K562 (cell line): ENCODE measurements around the gene KAT6B. TPM values are rescaled to one million over a fixed set of nuclear protein-coding genes. Genes with fewer than 3 reads are reported as not detected.

Experiments used
- ATAC-seq: fragments of 200-7000 bp; cut with Tn5 transposase; 3 replicates; pipeline ENCODE4 v1.9.1; 2020; ENCODE audit warnings: moderate library complexity
- BruUV-seq: library from RNA; stranded (reverse); fragments of 400-500 nt; replicated peaks from 2 replicates; lab custom pipeline; 2021; lab: Mats Ljungman, UMichigan
- CTCF ChIA-PET: fragments of 300-600 bp; formaldehyde crosslinking; extraction: SDS; loops from one replicate; lab custom pipeline; 2021; ENCODE audit warnings: low intra/inter-chr PET ratio; lab: Yijun Ruan, JAX
- POLR2A ChIA-PET: fragments of 300-600, 350-650 bp; sonication (Branson Sonifier 250); formaldehyde crosslinking; extraction: SDS; loops from one replicate; lab custom pipeline; 2021; ENCODE audit warnings: antibody characterized with exemption, inconsistent platforms; lab: Yijun Ruan, JAX
- DNase-seq, 4 experiments: peaks; one replicate each; pipeline versions ENCODE4 v3.0.0 to v3.0.0-alpha.2; 2011 to 2018; ENCODE audit warnings: low spot score in 3 of 4, mixed read lengths in 3 of 4; ENCODE audit errors: extremely low read depth in 1 of 4
- FAIRE-seq: peaks from 2 replicates; lab custom pipeline; 2011; peaks lifted over from hg19 to GRCh38; lab: Jason Lieb, UNC
- H2AFZ ChIP-seq: 2 replicates; pipeline ENCODE4 v1.6.0; 2011; ENCODE audit warnings: low read depth, low read length, control low read depth, inconsistent platforms
- H3K27ac ChIP-seq: fragments of 200-600 bp; 3 replicates; pipeline ENCODE4 v1.8.0; 2011; ENCODE audit warnings: low read depth, mild to moderate bottlenecking, control low read depth, inconsistent platforms, low read length, moderate library complexity, mixed read lengths; ENCODE audit errors: extremely low read depth
- H3K27me3 ChIP-seq, 2 experiments: fragments of 300-600 bp in 1 of 2; 2 replicates in 1 of 2; 3 replicates in 1 of 2; pipeline versions ENCODE4 v1.6.0 to v1.8.0; 2011; ENCODE audit warnings: inconsistent platforms in 2 of 2, low read length in 2 of 2, mild to moderate bottlenecking in 1 of 2, mixed read lengths in 1 of 2, moderate library complexity in 1 of 2; ENCODE audit not compliant: control insufficient read depth in 2 of 2, insufficient read depth in 2 of 2
- H3K36me3 ChIP-seq: fragments of 300-600 bp; 3 replicates; pipeline ENCODE4 v1.8.0; 2011; ENCODE audit warnings: mild to moderate bottlenecking, low read length, inconsistent platforms; ENCODE audit not compliant: control insufficient read depth, insufficient read depth
- H3K4me1 ChIP-seq, 2 experiments: fragments of 200-600 bp in 1 of 2; replicated peaks in 1 of 2; 2 replicates in 1 of 2; 3 replicates in 1 of 2; pipeline versions ENCODE4 v1.5.1 to v1.8.0; 2011; ENCODE audit warnings: inconsistent platforms in 2 of 2, low read length in 2 of 2, mild to moderate bottlenecking in 1 of 2, mixed read lengths in 1 of 2, moderate library complexity in 1 of 2; ENCODE audit not compliant: control insufficient read depth in 2 of 2, insufficient read depth in 2 of 2
- H3K4me2 ChIP-seq: 2 replicates; pipeline ENCODE4 v1.6.1; 2011; ENCODE audit warnings: low read length, control low read depth, inconsistent platforms, mixed read lengths; ENCODE audit not compliant: insufficient read depth
- H3K4me3 ChIP-seq: fragments of 200-600 bp; sonication (generic), shearing (Covaris generic); 2 replicates; pipeline ENCODE4 v1.5.1; 2016; ENCODE audit warnings: control low read depth, inconsistent platforms
- H3K79me2 ChIP-seq: fragments of 200-600 bp; 3 replicates; pipeline ENCODE4 v1.8.0; 2011; ENCODE audit warnings: low read length, inconsistent platforms; ENCODE audit not compliant: control insufficient read depth, insufficient read depth
- H3K9ac ChIP-seq, 2 experiments: 2 replicates each; pipeline versions ENCODE4 v1.6.0 to v1.6.1; 2011; ENCODE audit warnings: low read depth in 2 of 2, low read length in 2 of 2, control low read depth in 1 of 2, inconsistent platforms in 1 of 2, mild to moderate bottlenecking in 1 of 2, mixed read lengths in 1 of 2; ENCODE audit not compliant: insufficient read depth in 1 of 2
- H3K9me1 ChIP-seq: one replicate; pipeline ENCODE4 v1.6.0; 2011; ENCODE audit warnings: inconsistent platforms, mild to moderate bottlenecking, low read length, moderate library complexity; ENCODE audit not compliant: control insufficient read depth, insufficient read depth
- H3K9me3 ChIP-seq: replicated peaks from 2 replicates; pipeline ENCODE4 v1.5.1; 2011; ENCODE audit warnings: low read depth, low read length, inconsistent platforms; ENCODE audit not compliant: control insufficient read depth, insufficient read depth
- H4K20me1 ChIP-seq: replicated peaks from 2 replicates; pipeline ENCODE4 v1.6.1; 2011; ENCODE audit warnings: low read length, inconsistent platforms, mixed read lengths; ENCODE audit not compliant: control insufficient read depth, insufficient read depth
- CBX5 ChIP-seq: IDR thresholded peaks from 2 replicates; pipeline ENCODE4 v1.6.1; 2014; ENCODE audit warnings: low read depth, borderline replicate concordance
- FOXJ3 ChIP-seq: sonication (generic); formaldehyde crosslinking; IDR thresholded peaks from 2 replicates; pipeline ENCODE4 v1.4.0; 2020; ENCODE audit warnings: mild to moderate bottlenecking, missing genetic modification reagents
- HIVEP1 ChIP-seq: fragments of 250-450 bp; sonication (Bioruptor Pico); IDR thresholded peaks from 2 replicates; pipeline ENCODE4 v1.4.0; 2020; ENCODE audit warnings: mild to moderate bottlenecking
- POLR2AphosphoS5 ChIP-seq: IDR thresholded peaks from 2 replicates; pipeline ENCODE4 v1.6.1; 2011; ENCODE audit warnings: mild to moderate bottlenecking, low read depth, low read length, moderate library complexity; ENCODE audit not compliant: control insufficient read depth, insufficient read depth
- RFX1 ChIP-seq: fragments of 450-650 bp; IDR thresholded peaks from 2 replicates; pipeline ENCODE4 v1.6.1; 2016; ENCODE audit warnings: mild to moderate bottlenecking, moderate library complexity
- ZBTB17 ChIP-seq: fragments of 450-650 bp; formaldehyde crosslinking; IDR thresholded peaks from 2 replicates; pipeline ENCODE4 v1.4.0; 2020; ENCODE audit warnings: mild to moderate bottlenecking
- WGBS: fragments of 100-300 bp; shearing (Covaris generic); methylation state at CpG from one replicate; pipeline ENCODE4 v1.1.6; 2016; ENCODE audit warnings: low coverage, mixed read lengths; ENCODE audit not compliant: insufficient coverage; ENCODE audit errors: missing lambda C conversion rate; 5-methylcytosine and 5-hydroxymethylcytosine counted together
- in situ Hi-C: fragments of 300-500 bp; cut with MboI; formaldehyde crosslinking; loops from 4 replicates; pipeline ENCODE4 v1.15.0; 2018; ENCODE audit warnings: inconsistent platforms, mixed read lengths
- intact Hi-C: fragments of 100-400 bp; cut with micrococcal nuclease; formaldehyde crosslinking; loops from 2 replicates; pipeline ENCODE4 v1.14.2; 2022
- polyA plus RNA-seq, 8 experiments: library from polyadenylated mRNA; depleted of rRNA in 4 of 8; stranded (reverse) in 5 of 8; unstranded in 3 of 8; fragments of >200 nt; fragmentation: Nextera tagmentation in 2 of 8; fragmentation: Illumina TruSeq in 1 of 8; extraction: Ambion mirVana in 2 of 8; extraction: Trizol in 1 of 8; gene quantifications; 2 replicates each; pipeline versions ENCODE4 v1.2.1 to v1.2.3, GENCODE V29; 2011 to 2014; ENCODE audit warnings: inconsistent platforms in 1 of 8, missing spikeins in 1 of 8
- total RNA-seq, 7 experiments: library from RNA; depleted of rRNA in 6 of 7; stranded (reverse); fragments of >200 nt in 6 of 7; fragmentation: Illumina TruSeq in 2 of 7; extraction: Trizol in 2 of 7; gene quantifications; 2 replicates each; pipeline versions ENCODE4 v1.2.1 to v1.2.3, GENCODE V29; 2011 to 2021; ENCODE audit warnings: low replicate concordance in 1 of 7
- TF ChIP-seq, protein P1 (sequence below): sonication (generic); formaldehyde crosslinking; IDR thresholded peaks from 2 replicates; pipeline ENCODE4 v1.8.0; 2022; ENCODE audit warnings: mild to moderate bottlenecking, missing genetic modification reagents, borderline replicate concordance
- TF ChIP-seq, protein P2 (sequence below): sonication (generic); formaldehyde crosslinking; IDR thresholded peaks from 2 replicates; pipeline ENCODE4 v1.8.0; 2023; ENCODE audit warnings: mild to moderate bottlenecking, missing genetic modification reagents
- TF ChIP-seq, protein P3 (sequence below): sonication (generic); formaldehyde crosslinking; IDR thresholded peaks from 2 replicates; pipeline ENCODE4 v1.8.1; 2023; ENCODE audit warnings: mild to moderate bottlenecking, missing genetic modification reagents

Gene KAT6B
- total and polyA plus RNA-seq, 9 of the 15 experiments (the other 6 are each of a cell fraction or from before 2014, with no cell fraction given), result 1.4 to 9.2 (median 6.8) TPM

DNA sequence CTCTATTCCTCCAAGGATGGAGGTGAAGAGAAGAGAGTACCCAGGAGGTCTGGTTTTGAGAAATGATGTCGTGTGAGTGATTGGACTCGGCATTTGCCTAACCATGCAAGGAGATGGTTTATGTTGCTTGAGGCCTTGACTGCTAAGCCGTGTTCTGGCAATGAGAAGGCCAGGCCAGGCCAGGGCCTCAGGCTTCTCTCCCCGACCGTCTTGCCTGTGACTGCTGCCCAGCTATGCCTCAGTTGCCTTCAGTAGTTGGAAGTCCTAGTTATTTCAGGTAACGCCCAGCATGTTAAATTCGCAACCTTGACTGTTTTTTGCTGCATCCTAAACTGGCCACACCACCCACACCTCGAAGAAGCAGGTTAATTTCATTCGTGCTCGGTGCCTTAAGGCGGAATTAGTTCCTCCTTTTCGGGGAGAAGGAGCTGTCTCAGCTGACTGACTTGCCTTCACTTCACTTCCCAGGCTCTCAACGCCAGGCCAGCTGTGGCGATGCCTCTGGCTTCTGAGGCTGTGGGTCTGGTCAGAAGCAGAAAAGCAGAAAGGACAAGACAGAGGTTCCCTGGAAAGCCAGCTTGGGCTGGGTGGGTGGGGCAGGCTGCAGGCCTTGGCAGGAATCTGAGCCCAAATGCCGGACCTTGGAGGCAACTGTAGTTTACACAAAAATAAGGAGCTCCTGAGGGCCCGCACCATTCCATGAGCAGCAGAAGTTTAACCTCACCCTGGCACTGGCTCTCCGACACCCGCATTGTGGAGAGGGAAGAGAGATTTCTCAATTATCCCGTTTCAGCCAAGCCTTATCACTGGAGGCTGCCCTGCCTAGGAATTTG, 223.1 kb downstream of the KAT6B start:
- ATAC-seq, result no peak; the same call in 2 of the 3 replicates
- intact Hi-C loops, result no loop called here
- CTCF ChIA-PET, result no interaction called here
- no peak for TF ChIP-seq HIVEP1
- TF ChIP-seq, protein P1, sequence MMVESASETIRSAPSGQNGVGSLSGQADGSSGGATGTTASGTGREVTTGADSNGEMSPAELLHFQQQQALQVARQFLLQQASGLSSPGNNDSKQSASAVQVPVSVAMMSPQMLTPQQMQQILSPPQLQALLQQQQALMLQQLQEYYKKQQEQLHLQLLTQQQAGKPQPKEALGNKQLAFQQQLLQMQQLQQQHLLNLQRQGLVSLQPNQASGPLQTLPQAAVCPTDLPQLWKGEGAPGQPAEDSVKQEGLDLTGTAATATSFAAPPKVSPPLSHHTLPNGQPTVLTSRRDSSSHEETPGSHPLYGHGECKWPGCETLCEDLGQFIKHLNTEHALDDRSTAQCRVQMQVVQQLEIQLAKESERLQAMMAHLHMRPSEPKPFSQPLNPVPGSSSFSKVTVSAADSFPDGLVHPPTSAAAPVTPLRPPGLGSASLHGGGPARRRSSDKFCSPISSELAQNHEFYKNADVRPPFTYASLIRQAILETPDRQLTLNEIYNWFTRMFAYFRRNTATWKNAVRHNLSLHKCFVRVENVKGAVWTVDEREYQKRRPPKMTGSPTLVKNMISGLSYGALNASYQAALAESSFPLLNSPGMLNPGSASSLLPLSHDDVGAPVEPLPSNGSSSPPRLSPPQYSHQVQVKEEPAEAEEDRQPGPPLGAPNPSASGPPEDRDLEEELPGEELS (CRISPR knock-in tag), result no peak
- TF ChIP-seq RFX1, result no peak
- TF ChIP-seq ZBTB17 (CRISPR knock-in tag), result no peak
- TF ChIP-seq, protein P2, sequence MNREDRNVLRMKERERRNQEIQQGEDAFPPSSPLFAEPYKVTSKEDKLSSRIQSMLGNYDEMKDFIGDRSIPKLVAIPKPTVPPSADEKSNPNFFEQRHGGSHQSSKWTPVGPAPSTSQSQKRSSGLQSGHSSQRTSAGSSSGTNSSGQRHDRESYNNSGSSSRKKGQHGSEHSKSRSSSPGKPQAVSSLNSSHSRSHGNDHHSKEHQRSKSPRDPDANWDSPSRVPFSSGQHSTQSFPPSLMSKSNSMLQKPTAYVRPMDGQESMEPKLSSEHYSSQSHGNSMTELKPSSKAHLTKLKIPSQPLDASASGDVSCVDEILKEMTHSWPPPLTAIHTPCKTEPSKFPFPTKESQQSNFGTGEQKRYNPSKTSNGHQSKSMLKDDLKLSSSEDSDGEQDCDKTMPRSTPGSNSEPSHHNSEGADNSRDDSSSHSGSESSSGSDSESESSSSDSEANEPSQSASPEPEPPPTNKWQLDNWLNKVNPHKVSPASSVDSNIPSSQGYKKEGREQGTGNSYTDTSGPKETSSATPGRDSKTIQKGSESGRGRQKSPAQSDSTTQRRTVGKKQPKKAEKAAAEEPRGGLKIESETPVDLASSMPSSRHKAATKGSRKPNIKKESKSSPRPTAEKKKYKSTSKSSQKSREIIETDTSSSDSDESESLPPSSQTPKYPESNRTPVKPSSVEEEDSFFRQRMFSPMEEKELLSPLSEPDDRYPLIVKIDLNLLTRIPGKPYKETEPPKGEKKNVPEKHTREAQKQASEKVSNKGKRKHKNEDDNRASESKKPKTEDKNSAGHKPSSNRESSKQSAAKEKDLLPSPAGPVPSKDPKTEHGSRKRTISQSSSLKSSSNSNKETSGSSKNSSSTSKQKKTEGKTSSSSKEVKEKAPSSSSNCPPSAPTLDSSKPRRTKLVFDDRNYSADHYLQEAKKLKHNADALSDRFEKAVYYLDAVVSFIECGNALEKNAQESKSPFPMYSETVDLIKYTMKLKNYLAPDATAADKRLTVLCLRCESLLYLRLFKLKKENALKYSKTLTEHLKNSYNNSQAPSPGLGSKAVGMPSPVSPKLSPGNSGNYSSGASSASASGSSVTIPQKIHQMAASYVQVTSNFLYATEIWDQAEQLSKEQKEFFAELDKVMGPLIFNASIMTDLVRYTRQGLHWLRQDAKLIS (CRISPR knock-in tag), result no peak
- no peak for TF ChIP-seq FOXJ3 (CRISPR knock-in tag)
- no peak for TF ChIP-seq POLR2AphosphoS5
- no peak for TF ChIP-seq CBX5
- TF ChIP-seq, protein P3, sequence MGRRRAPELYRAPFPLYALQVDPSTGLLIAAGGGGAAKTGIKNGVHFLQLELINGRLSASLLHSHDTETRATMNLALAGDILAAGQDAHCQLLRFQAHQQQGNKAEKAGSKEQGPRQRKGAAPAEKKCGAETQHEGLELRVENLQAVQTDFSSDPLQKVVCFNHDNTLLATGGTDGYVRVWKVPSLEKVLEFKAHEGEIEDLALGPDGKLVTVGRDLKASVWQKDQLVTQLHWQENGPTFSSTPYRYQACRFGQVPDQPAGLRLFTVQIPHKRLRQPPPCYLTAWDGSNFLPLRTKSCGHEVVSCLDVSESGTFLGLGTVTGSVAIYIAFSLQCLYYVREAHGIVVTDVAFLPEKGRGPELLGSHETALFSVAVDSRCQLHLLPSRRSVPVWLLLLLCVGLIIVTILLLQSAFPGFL (CRISPR knock-in tag), result no peak

More for the DNA sequence above, 223.1 kb downstream of the KAT6B start:
- Histone ChIP-seq H2AFZ (peak overlapping the region; percentile 60), H3K79me2 (no peaks in the 10 kb centered on the region), H3K27ac (no peak overlapping the region), H3K9me1 (no peaks in the 10 kb centered on the region), H3K4me2 (no peak overlapping the region), H3K36me3 (no peaks in the 10 kb centered on the region), H3K4me1 (peaks cover 5 to 7% of the 10 kb centered on the region in 2 experiments; a peak in 3 of 5 replicates), H3K27me3 (no peaks in the 10 kb centered on the region), H3K9ac (0 out of 4 replicates have a peak overlapping the region, but pooled peaks of 1 of the 2 experiments have one; percentile 53), H4K20me1 (no peaks in the 10 kb centered on the region), H3K4me3 (no peak overlapping the region), H3K9me3 (no peaks in the 10 kb centered on the region)
- no TSS peak for BruUV-seq
- DNase-seq (no peak), FAIRE-seq (no peak)
- 67% methylated on average over 18 of the region's 19 CpGs for WGBS
- POLR2A ChIA-PET, result interaction anchor here (1.0 kb wide), 1 partner anchor 808 kb away, joined by 3 read pairs; no protein-coding TSS in a partner anchor
- in situ Hi-C loops, result no loop called here
